HepG2 (cell line): Measurements from ENCODE around the gene TEDC2. TPM values are rescaled to one million over a fixed set of nuclear protein-coding genes. Genes with fewer than 3 reads are reported as not detected.

ENCODE experiments used
- ATAC-seq: fragments of 200-7000 bp; cut with Tn5 transposase; 3 replicates; pipeline ENCODE4 v1.9.1; 2020; ENCODE audit warnings: mild to moderate bottlenecking, moderate library complexity
- BruUV-seq: library from RNA; stranded (reverse); fragments of 400-500 nt; replicated peaks from 2 replicates; lab custom pipeline; 2021; lab: Mats Ljungman, UMichigan
- CTCF ChIA-PET: fragments of 300-600 bp; formaldehyde crosslinking; extraction: SDS; loops from one replicate; lab custom pipeline; 2021; ENCODE audit warnings: low total read pairs, inconsistent platforms, low intra/inter-chr PET ratio; lab: Yijun Ruan, JAX
- POLR2A ChIA-PET: fragments of 350-600 bp; sonication (Branson Sonifier 250); formaldehyde crosslinking; loops from one replicate; lab custom pipeline; 2020; ENCODE audit warnings: antibody characterized with exemption, inconsistent platforms; lab: Yijun Ruan, JAX
- DNase-seq: peaks from one replicate; pipeline ENCODE4 v3.0.0-alpha.2; 2015; ENCODE audit warnings: low spot score
- FAIRE-seq: peaks from 3 replicates; lab custom pipeline; 2011; peaks lifted over from hg19 to GRCh38; lab: Jason Lieb, UNC
- H2AFZ ChIP-seq: one replicate; pipeline ENCODE4 v1.6.1; 2011; ENCODE audit warnings: low read length, inconsistent platforms
- H3K27ac ChIP-seq: fragments of 300-600 bp; 3 replicates; pipeline ENCODE4 v1.8.0; 2011; ENCODE audit warnings: mixed run types, mild to moderate bottlenecking, mixed read lengths, low read length, inconsistent platforms; ENCODE audit not compliant: insufficient read depth; ENCODE audit errors: extremely low read length
- H3K27me3 ChIP-seq, 2 experiments: fragments of 200-600 bp in 1 of 2; 2 replicates in 1 of 2; 3 replicates in 1 of 2; pipeline versions ENCODE4 v1.6.0 to v1.8.0; 2011; ENCODE audit warnings: low read length in 2 of 2, mild to moderate bottlenecking in 2 of 2, moderate library complexity in 2 of 2, inconsistent platforms in 1 of 2; ENCODE audit not compliant: insufficient read depth in 2 of 2, control insufficient read depth in 1 of 2
- H3K36me3 ChIP-seq, 2 experiments: fragments of 200-600 bp in 1 of 2; replicated peaks in 1 of 2; 2 replicates in 1 of 2; 3 replicates in 1 of 2; pipeline versions ENCODE4 v1.5.1 to v1.8.0; 2011; ENCODE audit warnings: low read length in 2 of 2, inconsistent platforms in 1 of 2; ENCODE audit not compliant: insufficient read depth in 2 of 2, control insufficient read depth in 1 of 2
- H3K4me1 ChIP-seq: 2 replicates; pipeline ENCODE4 v1.5.1; 2012; ENCODE audit warnings: low read length, inconsistent platforms; ENCODE audit not compliant: insufficient read depth
- H3K4me2 ChIP-seq: 2 replicates; pipeline ENCODE4 v1.6.0; 2011; ENCODE audit warnings: low read depth, low read length, inconsistent platforms
- H3K4me3 ChIP-seq, 3 experiments: fragments of 200-600 bp in 1 of 3; sonication (generic), shearing (Covaris generic) in 1 of 3; replicated peaks in 1 of 3; 2 replicates each; pipeline ENCODE4 v1.5.1; 2011 to 2016; ENCODE audit warnings: low read length in 3 of 3, inconsistent platforms in 2 of 3, low read depth in 2 of 3, mild to moderate bottlenecking in 2 of 3, control low read depth in 1 of 3, mixed read lengths in 1 of 3; ENCODE audit not compliant: insufficient read depth in 1 of 3
- H3K79me2 ChIP-seq: one replicate; pipeline ENCODE4 v1.6.1; 2011; ENCODE audit warnings: low read length, inconsistent platforms; ENCODE audit not compliant: insufficient read depth
- H3K9ac ChIP-seq: 2 replicates; pipeline ENCODE4 v1.6.0; 2011; ENCODE audit warnings: mild to moderate bottlenecking, low read depth, low read length, inconsistent platforms; ENCODE audit not compliant: insufficient read depth
- H3K9me3 ChIP-seq: 2 replicates; pipeline ENCODE4 v1.5.1; 2012; ENCODE audit warnings: mild to moderate bottlenecking, low read length
- H4K20me1 ChIP-seq: 2 replicates; pipeline ENCODE4 v1.6.0; 2011; ENCODE audit warnings: inconsistent platforms, mild to moderate bottlenecking, low read length, moderate library complexity; ENCODE audit not compliant: insufficient read depth
- CCAR2 ChIP-seq: fragments of 200-400 bp; formaldehyde crosslinking; optimal IDR thresholded peaks from 2 replicates; pipeline ENCODE3; 2018; ENCODE audit warnings: low read depth, mild to moderate bottlenecking, low read length, moderate library complexity
- KDM2A ChIP-seq: sonication (generic); formaldehyde crosslinking; IDR thresholded peaks from 2 replicates; pipeline ENCODE4 v1.4.0; 2020; ENCODE audit warnings: low read depth, missing genetic modification reagents, borderline replicate concordance
- KLF9 ChIP-seq: IDR thresholded peaks from 2 replicates; pipeline ENCODE4 v1.6.1; 2016; ENCODE audit warnings: low read depth
- MAF1 ChIP-seq: sonication (generic); formaldehyde crosslinking; IDR thresholded peaks from 2 replicates; pipeline ENCODE4 v1.5.0; 2020; ENCODE audit warnings: missing genetic modification reagents, borderline replicate concordance
- MXD1 ChIP-seq: sonication (generic); formaldehyde crosslinking; IDR thresholded peaks from 2 replicates; pipeline ENCODE4 v1.4.0; 2020; ENCODE audit warnings: mild to moderate bottlenecking, missing genetic modification reagents
- SATB2 ChIP-seq: sonication (generic); formaldehyde crosslinking; IDR thresholded peaks from 2 replicates; pipeline ENCODE4 v1.5.0; 2020; ENCODE audit warnings: missing genetic modification reagents
- ZBTB21 ChIP-seq: sonication (generic); formaldehyde crosslinking; IDR thresholded peaks from 2 replicates; pipeline ENCODE4 v1.4.0; 2020; ENCODE audit warnings: missing genetic modification reagents
- ZFP82 ChIP-seq: sonication (generic); formaldehyde crosslinking; IDR thresholded peaks from 2 replicates; pipeline ENCODE4 v1.5.1; 2020; ENCODE audit warnings: mild to moderate bottlenecking, missing genetic modification reagents, borderline replicate concordance
- ZNF142 ChIP-seq: sonication (generic); formaldehyde crosslinking; IDR thresholded peaks from 2 replicates; pipeline ENCODE4 v1.4.0; 2020; ENCODE audit warnings: missing genetic modification reagents
- WGBS: methylation state at CpG from one replicate; pipeline ENCODE4 v1.1.6; 2017; ENCODE audit warnings: low lambda C conversion rate; 5-methylcytosine and 5-hydroxymethylcytosine counted together
- in situ Hi-C: cut with HindIII; loops from 2 replicates; pipeline ENCODE4 v1.10.0; 2017; ENCODE audit warnings: low pct_unique_long_range_greater_than_20kb; ENCODE audit not compliant: extremely low pct_ligation_motif_present
- intact Hi-C: fragments of 100-400 bp; cut with micrococcal nuclease; formaldehyde crosslinking; loops from one replicate; pipeline ENCODE4 v1.10.0; 2022; ENCODE audit not compliant: unreplicated experiment
- polyA plus RNA-seq, 8 experiments: library from polyadenylated mRNA; depleted of rRNA in 3 of 8; stranded (reverse) in 7 of 8; unstranded in 1 of 8; fragments of >200 nt; fragmentation: Illumina TruSeq in 4 of 8; extraction: Trizol in 4 of 8; gene quantifications; 2 replicates each; pipeline versions ENCODE4 v1.2.1 to v1.2.3, GENCODE V29; 2011 to 2016; ENCODE audit warnings: low read depth in 4 of 8, missing spikeins in 1 of 8, mixed read lengths in 1 of 8; ENCODE audit not compliant: insufficient read depth in 1 of 8
- total RNA-seq, 5 experiments: library from RNA; depleted of rRNA; stranded (reverse); fragments of >200 nt; fragmentation: Illumina TruSeq; extraction: Trizol; gene quantifications; 2 replicates each; pipeline ENCODE4 v1.2.3, GENCODE V29; 2016; ENCODE audit warnings: low read depth in 1 of 5

The TEDC2 gene
- total and polyA plus RNA-seq, 2 of the 13 experiments (the other 11 are each of a cell fraction or from before 2014, with no cell fraction given): 6.2 to 24.4 TPM

GRCh38 chr16:2466667-2467527 is 7.0 kb downstream of the TEDC2 start:
- Histone ChIP-seq H3K9ac (no peak overlapping the region), H3K4me3 (no peak overlapping the region), H3K4me1 (peaks cover 34% of the 10 kb centered on the region), H3K79me2 (no peaks in the 10 kb centered on the region), H3K27ac (no peak overlapping the region), H2AFZ (no peak overlapping the region)
- ATAC-seq (no peak), DNase-seq (no peak)
- in situ Hi-C loops: no loop called here
- WGBS: 90% methylated on average over 26 of the region's 29 CpGs
- CTCF ChIA-PET: no interaction called here
- no peak for TF ChIP-seq MXD1
- TF ChIP-seq ZFP82 (CRISPR knock-in tag): no peak
- TF ChIP-seq CCAR2: no peak
- TF ChIP-seq ZBTB21 (CRISPR knock-in tag): no peak
- no peak for TF ChIP-seq ZNF142 (CRISPR knock-in tag)
- TF ChIP-seq KDM2A (CRISPR knock-in tag): no peak
- TF ChIP-seq MAF1 (CRISPR knock-in tag): no peak
- no peak for TF ChIP-seq SATB2
- TF ChIP-seq KLF9 (CRISPR knock-in tag): no peak
- TF ChIP-seq, all 625 proteins: peak for 0
- FAIRE-seq: no peak
- Histone ChIP-seq H3K9me3 (no peaks in the 10 kb centered on the region), H3K36me3 (no peaks in the 10 kb centered on the region; a peak in 1 of 5 replicates), H3K27me3 (peaks cover 5 to 25% of the 10 kb centered on the region in 2 experiments), H4K20me1 (no peaks in the 10 kb centered on the region), H3K4me2 (no peak overlapping the region)
- intact Hi-C loops: no loop called here
- POLR2A ChIA-PET: no interaction called here
- BruUV-seq: no TSS peak
